SKM-1 (cell line): ENCODE measurements around the gene THOC5.

Source experiments
- DNase-seq: peaks from one replicate; lab custom pipeline; 2025; ENCODE audit not compliant: unreplicated experiment; lab: John Stamatoyannopoulos, UW

The THOC5 gene

GRCh38 chr22:29478326-29479276, 75.0 kb downstream of the THOC5 start:
- DNase-seq = no peak

GRCh38 chr22:29477723-29478318, 75.7 kb downstream of the THOC5 start:
- DNase-seq = no peak

- no peak for DNase-seq
Observed at GRCh38 chr22:29476116-29476515, 77.4 kb downstream of the THOC5 start.

- DNase-seq = no peak
Observed at GRCh38 chr22:29475550-29475949, 78.0 kb downstream of the THOC5 start.

- no peak for DNase-seq
Observed at GRCh38 chr22:29473001-29473400, 80.6 kb downstream of the THOC5 start.

GRCh38 chr22:29470159-29470855, 83.2 kb downstream of the THOC5 start:
- DNase-seq = peak; percentile 27

GRCh38 chr22:29469755-29470154, 83.8 kb downstream of the THOC5 start:
- DNase-seq = no peak

GRCh38 chr22:29464581-29464980, 89.0 kb downstream of the THOC5 start:
- DNase-seq = no peak

GRCh38 chr22:29463629-29464028, 89.9 kb downstream of the THOC5 start:
- no peak for DNase-seq

GRCh38 chr22:29461263-29461662, 92.3 kb downstream of the THOC5 start:
- no peak for DNase-seq

- DNase-seq = no peak
Observed at GRCh38 chr22:29459773-29460172, 93.8 kb downstream of the THOC5 start.

- DNase-seq = no peak
Observed at GRCh38 chr22:29458551-29458950, 95.0 kb downstream of the THOC5 start.

GRCh38 chr22:29457730-29458129, 95.8 kb downstream of the THOC5 start:
- DNase-seq = peak; percentile 48

GRCh38 chr22:29456211-29456671, 97.3 kb downstream of the THOC5 start:
- no peak for DNase-seq
